ENCODE results near the gene ST8SIA2.

The ST8SIA2 gene

DNA sequence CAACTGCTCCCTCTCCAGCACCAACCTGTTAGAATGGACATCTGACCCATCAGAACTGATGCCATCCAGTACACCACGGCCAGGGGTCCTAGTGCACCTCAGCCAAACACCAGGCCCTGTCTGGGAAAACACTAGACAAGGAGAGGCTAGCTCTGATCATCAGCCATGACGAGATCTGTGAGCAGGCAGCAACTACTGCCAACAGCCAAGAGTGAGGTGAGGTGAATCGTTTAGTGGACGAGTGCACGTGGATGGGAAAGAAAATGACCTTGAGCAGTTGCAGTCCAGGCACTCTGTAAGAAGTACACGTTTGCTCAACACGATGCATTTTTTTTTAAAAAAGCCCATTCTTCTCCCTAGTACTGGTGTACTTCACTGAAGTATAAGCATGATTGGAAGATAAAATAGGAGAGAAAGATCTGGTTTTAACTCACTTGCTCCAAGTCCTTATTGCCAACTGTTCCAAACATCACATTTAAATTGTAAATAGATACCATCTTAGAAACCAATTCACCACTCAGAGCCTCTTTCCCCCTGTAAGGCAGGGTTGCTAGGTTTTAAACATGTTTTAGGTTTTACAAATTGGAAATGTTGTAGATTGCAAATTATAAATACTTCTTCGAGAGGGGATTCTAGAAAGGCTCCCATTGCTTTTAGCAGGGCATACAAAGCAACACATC lies 5.7 kb downstream of the ST8SIA2 start:
- no peak for DNase-seq

GRCh38 chr15:92400573-92400972 lies 6.9 kb downstream of the ST8SIA2 start:
- no peak for DNase-seq

GRCh38 chr15:92400980-92401787 lies 7.5 kb downstream of the ST8SIA2 start:
- no peak for DNase-seq

DNA sequence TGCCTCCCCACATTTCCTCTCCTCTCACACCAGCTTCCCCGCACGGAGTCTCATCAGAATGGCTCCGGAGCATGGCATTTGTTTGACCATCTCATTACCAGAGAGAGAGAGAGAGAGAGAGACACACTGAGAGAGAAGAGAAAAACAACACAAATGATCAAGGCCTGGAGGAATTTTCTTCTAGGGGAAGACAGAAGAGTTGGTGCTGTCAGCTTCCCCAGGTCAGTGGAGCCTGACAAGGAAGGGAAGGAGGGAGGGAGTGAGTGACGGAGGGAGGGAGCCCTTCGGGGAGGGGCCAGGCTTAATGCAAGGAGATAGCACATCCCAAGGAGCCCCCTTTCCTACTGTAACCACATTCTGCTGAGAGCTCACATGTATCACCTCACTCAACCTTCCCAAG lies 9.1 kb downstream of the ST8SIA2 start:
- no peak for DNase-seq

GRCh38 chr15:92405942-92406341 lies 12.3 kb downstream of the ST8SIA2 start:
- no peak for DNase-seq

GRCh38 chr15:92407321-92407720 lies 13.6 kb downstream of the ST8SIA2 start:
- no peak for DNase-seq

DNA sequence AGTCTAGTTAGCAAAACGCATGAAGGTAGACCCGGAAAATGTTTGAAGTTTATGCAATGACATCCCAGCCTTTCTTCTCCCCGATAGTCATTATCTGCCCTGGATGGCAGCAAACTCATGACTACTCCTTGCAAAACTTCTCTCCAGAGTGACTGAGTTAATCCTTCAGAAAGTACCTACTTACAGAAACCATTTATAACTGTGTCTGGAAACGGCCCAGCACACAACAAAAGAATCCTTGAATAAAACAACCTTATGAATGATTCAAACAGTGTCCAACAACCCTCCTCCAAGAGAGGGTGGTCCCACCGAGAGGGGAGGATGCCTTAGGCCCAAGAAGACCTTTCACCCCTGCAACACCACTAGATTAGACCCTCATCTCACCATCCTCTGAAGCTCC lies 14.2 kb downstream of the ST8SIA2 start:
- no peak for DNase-seq

DNA sequence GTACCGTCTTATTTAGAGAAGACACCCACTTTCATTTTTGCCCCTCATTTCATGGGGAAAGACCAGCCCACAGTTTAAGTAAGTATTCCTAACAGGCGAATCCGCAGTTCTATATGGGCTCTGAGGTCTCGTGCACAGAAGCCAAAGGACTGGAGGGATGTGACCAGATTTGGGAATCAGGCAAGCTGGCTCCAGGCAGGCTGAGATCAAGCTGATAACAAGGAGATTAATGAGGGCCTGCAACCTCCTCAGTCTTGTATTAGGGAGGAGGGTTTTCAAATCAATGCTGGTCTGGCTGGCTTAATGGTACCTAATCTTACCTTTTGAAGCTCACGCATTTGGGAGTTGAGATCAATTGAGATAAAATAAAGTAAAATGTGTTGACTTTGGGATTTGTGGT lies 15.3 kb downstream of the ST8SIA2 start:
- DNase-seq = no peak

DNA sequence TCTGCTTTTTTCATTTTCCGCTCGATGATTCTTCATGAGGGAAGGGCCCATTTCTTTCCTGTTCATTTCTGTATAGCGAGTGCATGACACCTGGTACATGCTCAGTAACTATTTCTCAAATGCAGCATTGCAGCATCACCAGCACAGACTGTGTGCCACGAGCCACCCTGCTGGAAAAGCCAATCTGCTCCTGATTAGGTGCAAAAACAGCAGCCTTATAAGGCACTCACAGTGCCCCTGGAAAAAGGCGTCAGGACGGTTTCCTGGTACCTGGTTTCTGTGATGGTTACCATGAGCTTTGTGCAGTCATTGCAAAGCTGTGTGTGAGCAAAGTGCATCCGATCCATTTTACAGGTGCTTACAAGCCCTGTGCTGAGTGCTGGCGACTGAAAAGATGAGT lies 15.8 kb downstream of the ST8SIA2 start:
- DNase-seq = no peak

GRCh38 chr15:92410537-92410936 lies 16.9 kb downstream of the ST8SIA2 start:
- no peak for DNase-seq

DNA sequence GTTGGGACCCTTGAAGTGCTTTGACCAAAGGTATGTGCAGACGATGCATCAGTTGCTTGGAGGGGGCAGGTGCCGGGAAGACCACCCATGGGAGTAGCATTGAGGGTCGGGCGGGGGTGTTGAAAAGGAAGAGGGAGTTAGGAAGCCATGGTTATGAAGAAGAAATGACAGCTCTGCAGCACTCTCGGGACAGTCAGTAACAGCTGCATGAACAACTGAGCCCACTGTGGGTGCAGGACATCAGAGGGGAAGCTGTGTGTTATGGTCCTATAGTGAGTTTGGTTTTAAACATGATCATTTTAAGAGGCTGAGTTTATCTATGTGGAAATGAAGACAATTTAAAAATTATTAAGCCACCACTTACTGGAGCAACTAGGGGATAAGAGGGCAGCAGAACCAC lies 17.6 kb downstream of the ST8SIA2 start:
- no peak for DNase-seq

DNA sequence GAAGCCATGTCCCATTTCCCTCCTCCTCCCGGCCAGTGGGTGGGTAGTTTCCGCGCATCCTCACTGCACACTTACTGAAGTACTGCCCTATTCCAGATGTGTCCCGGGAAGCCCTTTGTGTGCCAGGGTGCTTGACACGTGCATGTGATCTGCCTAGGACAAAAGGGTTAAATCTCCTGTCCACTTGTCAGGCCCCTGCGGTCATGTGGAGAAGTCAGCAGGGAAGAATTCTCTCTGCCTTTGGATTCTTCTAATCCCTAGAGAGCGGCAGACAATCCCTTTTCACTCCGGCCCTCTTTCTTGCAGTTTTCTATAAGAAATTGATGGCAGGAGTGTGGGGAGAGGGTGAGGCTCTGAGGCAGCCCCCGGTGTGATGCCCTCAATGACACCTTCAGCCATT lies 19.8 kb downstream of the ST8SIA2 start:
- DNase-seq = no peak

DNA sequence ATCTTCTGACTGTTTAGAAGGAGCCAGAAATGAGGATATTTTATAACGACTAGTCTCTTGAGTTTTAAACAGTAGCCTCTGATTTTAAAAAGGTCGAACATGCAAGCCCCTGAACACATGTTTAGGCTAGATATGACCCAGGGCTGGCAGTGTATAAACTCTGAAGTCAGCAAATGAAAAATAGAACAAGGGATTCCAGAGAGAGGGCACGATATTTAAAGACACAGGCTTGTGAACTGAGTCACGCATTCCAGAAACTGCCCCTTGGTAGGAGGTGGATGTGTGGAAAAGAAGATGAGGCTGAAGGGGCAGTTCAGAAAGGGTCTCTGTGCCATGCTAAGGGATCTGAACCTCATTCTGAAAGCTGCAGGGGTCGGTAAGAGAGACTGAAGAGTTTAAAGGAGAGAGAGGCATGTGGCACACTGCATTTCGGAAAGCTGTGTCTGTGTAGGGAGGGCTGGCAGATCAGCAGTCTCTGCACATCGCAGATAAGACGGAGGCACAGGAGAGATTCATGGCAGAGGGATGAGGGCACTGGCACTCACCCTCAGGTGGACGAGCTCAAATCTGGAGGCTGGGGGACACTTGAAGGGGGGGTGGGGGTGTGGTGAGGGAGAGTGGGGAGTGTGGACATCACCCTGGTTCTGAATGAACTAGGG lies 22.1 kb downstream of the ST8SIA2 start:
- no peak for DNase-seq

- no peak for DNase-seq
Observed at GRCh38 chr15:92416557-92416956, 22.9 kb downstream of the ST8SIA2 start.

GRCh38 chr15:92417716-92418115 lies 24.0 kb downstream of the ST8SIA2 start:
- no peak for DNase-seq

DNA sequence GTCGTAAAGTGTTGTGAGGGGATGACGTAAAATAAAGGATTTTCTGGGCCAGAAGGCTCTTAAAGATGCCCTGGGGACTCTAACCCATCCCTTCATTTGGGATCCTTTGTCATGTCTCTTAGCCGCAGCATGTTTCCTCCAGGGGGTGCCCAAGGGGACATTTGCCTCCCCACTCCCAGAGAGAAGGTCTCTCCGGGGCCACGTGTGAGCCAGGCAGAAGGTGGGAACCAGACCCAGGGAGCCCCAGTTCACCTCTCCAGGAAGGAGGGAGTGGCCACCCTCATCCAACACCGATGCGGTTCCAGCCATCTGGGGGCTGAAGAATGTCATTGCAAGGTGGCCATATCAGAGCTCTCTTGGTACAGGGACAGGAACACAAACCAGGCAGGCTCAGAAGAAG lies 25.2 kb downstream of the ST8SIA2 start:
- DNase-seq = no peak

GRCh38 chr15:92421976-92422375 lies 28.3 kb downstream of the ST8SIA2 start:
- no peak for DNase-seq

DNA sequence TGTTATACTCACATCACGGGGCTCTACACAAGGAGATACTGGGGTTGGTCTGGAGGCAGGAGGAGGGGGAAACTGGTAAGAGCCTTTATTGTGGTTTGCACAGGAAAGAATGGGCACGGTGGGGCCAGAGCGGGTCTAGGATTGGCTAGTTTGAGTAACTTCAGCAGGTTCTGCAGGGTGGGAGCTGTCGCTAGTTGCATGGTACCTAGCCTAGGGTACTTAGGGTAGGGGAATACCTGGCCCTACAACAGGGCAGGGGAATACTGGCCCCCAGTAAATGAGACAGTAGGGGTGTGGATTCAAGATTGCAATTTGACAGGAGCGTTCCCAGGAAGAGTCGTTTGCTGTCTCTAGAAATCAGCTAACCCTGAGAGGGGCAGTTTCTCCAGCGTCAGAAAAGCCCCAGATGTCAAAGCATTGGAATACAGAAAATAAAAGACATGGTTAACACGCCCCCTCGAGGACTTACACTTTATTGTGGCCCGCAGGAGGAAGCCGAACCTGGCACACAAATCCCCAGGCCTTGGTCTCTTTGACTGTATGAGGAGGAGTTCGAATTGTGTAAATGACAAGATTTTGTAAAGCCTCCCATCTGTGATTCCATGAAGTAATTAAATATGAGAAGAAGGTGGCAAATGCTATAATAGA lies 32.0 kb downstream of the ST8SIA2 start:
- no peak for DNase-seq

DNA sequence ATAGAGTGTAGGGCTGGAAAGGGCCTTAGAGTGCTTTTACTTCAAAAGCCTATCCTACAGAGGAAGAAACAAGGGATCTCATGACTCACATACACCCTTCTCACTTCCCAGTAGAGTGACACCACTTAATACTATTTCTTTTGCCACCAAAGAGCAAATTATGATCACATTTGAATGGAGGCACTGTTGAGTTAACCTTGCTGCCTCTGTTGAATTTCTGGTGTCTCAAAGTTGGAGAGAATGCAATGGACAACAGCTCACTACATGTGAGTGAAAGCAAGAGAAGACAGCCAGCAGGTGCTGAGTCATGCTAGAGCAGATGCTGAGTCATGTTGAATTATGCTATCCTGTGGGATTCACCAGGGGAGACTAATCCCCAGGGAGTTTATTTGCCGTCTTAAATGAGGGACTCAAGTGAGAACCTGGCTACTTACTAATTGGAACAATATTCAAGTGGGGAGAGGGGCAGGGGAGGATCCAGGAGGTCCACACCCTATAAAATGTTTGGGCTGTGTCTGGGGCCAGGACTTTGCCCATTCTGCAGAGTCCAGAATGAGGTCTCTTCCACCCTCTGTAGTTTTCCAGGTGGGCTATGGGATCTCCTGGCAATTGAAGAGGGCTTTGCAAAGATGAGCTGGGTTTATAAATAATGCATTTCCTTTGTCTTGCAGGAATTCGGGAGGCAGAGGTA lies 35.8 kb downstream of the ST8SIA2 start:
- no peak for DNase-seq

DNA sequence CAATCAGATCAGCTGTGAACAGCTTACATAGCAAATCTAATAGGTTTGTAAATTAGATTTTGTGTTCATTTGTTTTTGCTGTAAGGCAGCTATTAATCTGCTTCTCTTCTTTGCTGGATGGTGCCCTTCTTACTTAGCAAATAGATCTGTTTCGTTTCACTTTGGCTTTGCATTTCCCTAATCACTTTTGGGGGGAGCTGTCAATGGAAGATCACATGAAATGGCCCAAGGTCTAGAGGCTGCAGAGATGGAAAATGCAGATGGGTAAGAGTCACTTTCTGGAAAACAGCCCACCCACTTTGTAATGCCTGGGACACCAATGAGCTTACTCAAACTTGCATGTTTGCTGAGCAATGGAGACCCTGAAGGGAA lies 36.4 kb downstream of the ST8SIA2 start:
- DNase-seq = no peak

DNA sequence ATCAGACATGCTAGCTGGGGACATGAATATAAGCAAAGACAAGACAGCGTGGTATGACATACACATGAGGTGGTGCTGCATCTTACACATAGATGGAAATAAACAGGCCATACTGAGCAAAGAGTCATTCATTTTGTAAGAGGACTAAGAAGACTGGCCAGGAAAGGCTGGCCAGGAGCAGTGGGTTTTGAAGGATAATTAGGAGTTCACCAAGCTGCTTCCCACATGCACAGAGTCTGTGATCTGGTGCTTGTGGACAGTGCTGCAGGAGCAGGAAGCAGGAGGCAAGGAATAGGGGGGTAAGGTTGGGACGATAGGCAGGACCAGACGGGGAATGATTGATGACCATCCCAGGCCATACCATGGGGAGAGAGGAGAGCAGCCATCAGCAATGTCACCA lies 41.5 kb downstream of the ST8SIA2 start:
- DNase-seq = no peak

GRCh38 chr15:92438471-92438870 lies 44.8 kb downstream of the ST8SIA2 start:
- no peak for DNase-seq

- DNase-seq = no peak
Observed at GRCh38 chr15:92443381-92443780, 49.7 kb downstream of the ST8SIA2 start.
